Heart left ventricle (tissue), 16 donors: ENCODE data around the gene PHC3. TPM values are rescaled to one million over a fixed set of nuclear protein-coding genes. Genes with fewer than 3 reads are reported as not detected.

Source experiments
- ATAC-seq, 4 donors: fragments of 200-7000 bp; cut with Tn5 transposase; one replicate each; pipeline ENCODE4 v1.9.1; 2020 to 2022; ENCODE audit warnings: moderate library complexity in 4 of 4, mild to moderate bottlenecking in 3 of 4, moderate number of reproducible peaks in 1 of 4
- DNase-seq, 5 donors: peaks; one replicate each; pipeline ENCODE4 v3.0.0-alpha.2; 2020
- H3K27ac ChIP-seq, 12 donors: fragments of 200-600 bp; sonication (generic) in 4 of 12; one replicate each; pipeline versions ENCODE4 v1.5.0 to v1.8.0; 2016 to 2022; ENCODE audit warnings: mild to moderate bottlenecking in 2 of 12
- H3K27me3 ChIP-seq, 9 donors: fragments of 200-600 bp; sonication (generic) in 2 of 9; one replicate each; pipeline versions ENCODE4 v1.5.1 to v1.8.0; 2016 to 2022; ENCODE audit warnings: mild to moderate bottlenecking in 3 of 9
- H3K36me3 ChIP-seq, 9 donors: fragments of 200-600 bp; sonication (generic) in 2 of 9; one replicate each; pipeline versions ENCODE4 v1.5.0 to v1.8.0; 2018 to 2022; ENCODE audit warnings: mild to moderate bottlenecking in 2 of 9
- H3K4me1 ChIP-seq, 12 donors: fragments of 200-600 bp; sonication (generic) in 4 of 12; one replicate each; pipeline versions ENCODE4 v1.5.0 to v1.8.0; 2016 to 2022; ENCODE audit warnings: mild to moderate bottlenecking in 3 of 12
- H3K4me3 ChIP-seq, 12 donors: fragments of 200-600 bp; sonication (generic) in 4 of 12; one replicate each; pipeline versions ENCODE4 v1.5.0 to v1.8.0; 2017 to 2022; ENCODE audit warnings: mild to moderate bottlenecking in 9 of 12, moderate library complexity in 4 of 12
- H3K9me3 ChIP-seq, 12 donors: fragments of 200-600 bp; sonication (generic) in 4 of 12; one replicate each; pipeline versions ENCODE4 v1.5.0 to v1.8.0; 2016 to 2022; ENCODE audit warnings: mild to moderate bottlenecking in 1 of 12
- POLR2A ChIP-seq, 2 donors: fragments of 450-650 bp; IDR thresholded peaks; one replicate each; pipeline ENCODE4 v1.6.1; 2017; ENCODE audit warnings: antibody characterized with exemption in 2 of 2, mild to moderate bottlenecking in 2 of 2, moderate library complexity in 2 of 2
- WGBS, 4 donors: extraction: QIAGEN DNeasy Blood & Tissue Kit in 2 of 4; methylation state at CpG; one replicate each; pipeline versions ENCODE4 v1.1.5 to v1.1.7; 2013 to 2018; 5-methylcytosine and 5-hydroxymethylcytosine counted together
- intact Hi-C, 10 donors: fragments of 100-400 bp; cut with DNase I; formaldehyde crosslinking; loops; one replicate each; pipeline versions ENCODE4 v1.11.1 to v1.14.2; 2022
- polyA plus RNA-seq, 2 donors: library from polyadenylated mRNA; stranded (reverse); fragments of 200-250 nt; gene quantifications; one replicate each; pipeline ENCODE4 v1.2.3, GENCODE V29; 2013
- total RNA-seq, 9 donors: library from RNA; depleted of rRNA in 2 of 9; stranded (reverse); fragments of >200 nt in 2 of 9; fragmentation: NEBNext Ultra II Directional in 3 of 9; extraction: Animal tissue kit (Norgen Biotek cat#: 25700) in 3 of 9; gene quantifications; one replicate each; pipeline versions ENCODE4 v1.1.0 to v1.2.4, GENCODE V29; 2016 to 2023
- TF ChIP-seq, protein P1 (sequence below), 12 donors: fragments of 200-600 bp; sonication (generic) in 4 of 12; IDR thresholded peaks; one replicate each; pipeline versions ENCODE4 v1.5.0 to v1.8.0; 2018 to 2022; ENCODE audit warnings: antibody characterized with exemption in 12 of 12, mild to moderate bottlenecking in 5 of 12
- donor health status: ischemic (EF 13 %, LVEDD 7.1; RV severe dilation, severe dysfunction).
- donor health status: healthy with polysubstance abuse.
- donor health status: DM: no; HTN: yes; CAD: no.
- donor health status: DM: no; HTN: no; CAD: no.
- donor health status: ischemic (EF 25% LVEDD 6.9; RV normal size, moderate dysfunction).
- donor health status: ischemic (EF 25% LVEDD 5.7; RV mildly dilated, moderate dysfunction).
- donor health status: healthy.
- donor health status: DM: yes; HTN: yes; CAD: no.
- donor health status: ischemic (EF 35%, LVEDD 5.7; RV mildly dilated, moderate dysfunction).
- donor health status: nonischemic (EF 11% LVEDD 7.7; RV severe dilation, severe dysfunction).
- donor health status: DM: yes; HTN: yes; CAD: no.
- donor health status: PGD.
- donor health status: ischemic (EF 29% LVEDD 5.4; RV normal size, mild dysfunction).
- donor health status: nonischemic (EF 23%, LVEDD 6.1; RV moderate dilation, normal function).

PHC3 gene
- total and polyA plus RNA-seq, 11 donors: 5.7 to 83.8 (median 42.4) TPM

DNA sequence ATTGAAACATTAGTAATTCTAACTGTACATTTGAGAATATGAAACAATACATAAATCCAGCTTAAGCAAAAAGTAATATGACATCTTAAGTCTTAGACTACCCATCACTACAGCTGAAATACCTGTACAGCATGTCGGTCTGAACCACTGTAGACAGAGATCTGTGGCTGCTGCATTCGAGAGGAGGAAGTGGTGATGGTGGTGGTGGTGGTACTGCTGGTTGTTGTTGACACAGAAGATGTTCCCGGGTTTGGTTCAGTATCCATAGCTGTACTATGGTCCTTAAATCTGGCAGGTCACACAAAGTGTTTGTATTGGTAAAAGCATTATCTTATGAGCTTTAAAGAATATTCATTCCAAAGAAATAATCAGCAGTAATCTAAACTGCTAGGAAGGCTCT, 2.9 kb downstream of the PHC3 start:
- peaks cover 0 to 53% (median 47%) of the 10 kb centered on the region in 9 donors for H3K36me3 ChIP-seq
- peaks cover 0 to 40% (median 21%) of the 10 kb centered on the region in 12 donors for H3K4me1 ChIP-seq
- intact Hi-C loops: loop anchor here in 1 of 10 donors (10.0 kb wide), 1 partner anchor 184 kb away; no protein-coding TSS in a partner anchor
- DNase-seq: no peak
- no peak overlapping the region for H3K27ac ChIP-seq
- peak overlapping the region in 2 of 12 donors; percentile 94 to 95 for H3K4me3 ChIP-seq
- ATAC-seq: no peak
- TF ChIP-seq, protein P1, sequence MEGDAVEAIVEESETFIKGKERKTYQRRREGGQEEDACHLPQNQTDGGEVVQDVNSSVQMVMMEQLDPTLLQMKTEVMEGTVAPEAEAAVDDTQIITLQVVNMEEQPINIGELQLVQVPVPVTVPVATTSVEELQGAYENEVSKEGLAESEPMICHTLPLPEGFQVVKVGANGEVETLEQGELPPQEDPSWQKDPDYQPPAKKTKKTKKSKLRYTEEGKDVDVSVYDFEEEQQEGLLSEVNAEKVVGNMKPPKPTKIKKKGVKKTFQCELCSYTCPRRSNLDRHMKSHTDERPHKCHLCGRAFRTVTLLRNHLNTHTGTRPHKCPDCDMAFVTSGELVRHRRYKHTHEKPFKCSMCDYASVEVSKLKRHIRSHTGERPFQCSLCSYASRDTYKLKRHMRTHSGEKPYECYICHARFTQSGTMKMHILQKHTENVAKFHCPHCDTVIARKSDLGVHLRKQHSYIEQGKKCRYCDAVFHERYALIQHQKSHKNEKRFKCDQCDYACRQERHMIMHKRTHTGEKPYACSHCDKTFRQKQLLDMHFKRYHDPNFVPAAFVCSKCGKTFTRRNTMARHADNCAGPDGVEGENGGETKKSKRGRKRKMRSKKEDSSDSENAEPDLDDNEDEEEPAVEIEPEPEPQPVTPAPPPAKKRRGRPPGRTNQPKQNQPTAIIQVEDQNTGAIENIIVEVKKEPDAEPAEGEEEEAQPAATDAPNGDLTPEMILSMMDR (IDR thresholded peaks at IDR 0.05): no peak
- no peak for TF ChIP-seq POLR2A (IDR thresholded peaks at IDR 0.05)
- 58 to 87% (median 81%) methylated on average over 3 of the region's 3 CpGs for WGBS, 4 donors
- no peaks in the 10 kb centered on the region for H3K27me3 ChIP-seq
- no peaks in the 10 kb centered on the region for H3K9me3 ChIP-seq

DNA sequence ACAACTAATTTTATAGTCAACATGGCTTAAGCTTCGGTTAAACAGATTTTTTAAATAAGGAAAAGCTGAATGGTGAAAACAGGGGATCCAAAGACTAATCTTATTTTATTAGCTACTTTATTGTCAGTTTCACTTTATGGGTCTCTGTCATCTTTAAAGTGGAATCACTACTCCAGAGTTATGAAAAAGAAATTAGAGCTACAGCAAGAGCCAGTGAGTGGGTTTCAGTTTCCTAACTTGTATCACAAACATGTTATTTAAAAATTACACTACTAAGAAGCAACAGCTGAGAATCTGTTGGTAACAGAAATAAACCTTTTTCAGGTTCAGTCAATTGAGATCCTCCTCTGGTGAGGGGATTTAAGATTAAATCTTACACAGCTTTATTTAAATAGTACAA, 10.0 kb downstream of the PHC3 start:
- no peak for DNase-seq
- no peaks in the 10 kb centered on the region for H3K9me3 ChIP-seq
- no peaks in the 10 kb centered on the region for H3K27me3 ChIP-seq
- TF ChIP-seq, protein P1 (IDR thresholded peaks at IDR 0.05): no peak
- TF ChIP-seq POLR2A (IDR thresholded peaks at IDR 0.05): no peak
- WGBS, 4 donors: 84 to 94% (median 86%) methylated on average over 1 of the region's 1 CpG
- H3K36me3 ChIP-seq: peaks cover 0 to 100% (median 99%) of the 10 kb centered on the region in 9 donors
- intact Hi-C loops: loop anchor here in 1 of 10 donors (10.0 kb wide), 1 partner anchor 177 kb away; no protein-coding TSS in a partner anchor
- peaks cover 0 to 48% (median 8%) of the 10 kb centered on the region in 12 donors for H3K4me1 ChIP-seq
- H3K4me3 ChIP-seq: no peak overlapping the region
- ATAC-seq: no peak
- H3K27ac ChIP-seq: no peak overlapping the region

DNA sequence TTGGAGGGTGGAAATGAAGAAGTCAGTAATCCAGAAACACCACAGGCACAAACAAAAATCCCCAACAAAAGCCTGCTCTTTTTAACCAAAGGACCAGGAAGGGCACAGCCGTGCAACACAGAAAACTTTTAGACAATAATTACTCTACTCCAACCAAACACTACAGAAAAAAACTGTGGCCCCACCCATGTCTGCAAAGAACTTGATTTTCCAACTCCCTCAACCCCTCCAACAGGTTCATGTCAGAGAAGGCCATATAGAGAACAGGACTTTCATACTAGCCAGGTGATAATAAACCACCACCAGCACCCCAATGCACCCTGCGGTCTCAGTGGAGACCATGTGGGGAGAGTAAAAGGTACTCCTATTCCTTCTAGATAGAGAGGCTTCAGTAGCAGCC, 16.8 kb downstream of the PHC3 start:
- H3K36me3 ChIP-seq: peaks cover 0 to 88% (median 79%) of the 10 kb centered on the region in 9 donors
- H3K4me3 ChIP-seq: no peak overlapping the region
- no peaks in the 10 kb centered on the region for H3K9me3 ChIP-seq
- ATAC-seq: no peak
- 63 to 80% (median 74%) methylated on average over 2 of the region's 2 CpGs for WGBS, 4 donors
- no peak overlapping the region for H3K27ac ChIP-seq
- no peaks in the 10 kb centered on the region for H3K27me3 ChIP-seq
- intact Hi-C loops: no loop called here
- peaks cover 0 to 31% (median 8%) of the 10 kb centered on the region in 12 donors for H3K4me1 ChIP-seq
- no peak for TF ChIP-seq POLR2A (IDR thresholded peaks at IDR 0.05)
- TF ChIP-seq, protein P1 (IDR thresholded peaks at IDR 0.05): no peak
- no peak for DNase-seq

DNA sequence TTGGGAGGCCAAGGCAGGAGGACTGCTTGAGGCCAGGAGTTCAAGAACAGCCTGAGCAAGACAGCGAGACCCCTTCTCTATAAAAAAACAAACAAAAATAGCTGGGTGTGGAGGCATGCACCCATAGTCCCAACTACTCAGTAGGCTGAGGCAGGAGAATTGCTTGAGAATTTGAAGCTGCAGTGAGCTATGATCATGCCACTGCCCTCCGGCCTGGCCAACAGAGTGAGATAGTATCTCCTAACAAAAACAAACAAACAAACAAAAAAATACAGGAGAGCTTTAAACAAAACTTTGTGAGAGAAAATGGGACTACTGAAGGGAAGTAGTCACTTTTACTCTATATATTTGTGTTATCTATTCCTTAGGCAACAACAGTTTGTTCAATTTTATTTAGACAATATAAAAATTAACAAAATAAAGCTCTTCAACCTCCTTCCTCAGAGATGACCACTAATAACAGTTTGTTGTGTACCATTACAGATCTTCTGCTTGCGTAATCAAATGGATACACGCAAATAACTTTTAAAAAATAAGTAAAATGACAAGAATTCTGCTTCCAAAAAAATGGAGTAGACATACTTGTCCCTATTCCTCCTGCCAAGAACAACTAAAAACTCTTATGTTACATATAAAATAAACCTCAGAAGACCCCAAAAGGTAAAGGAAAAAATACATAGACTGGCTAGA, 17.4 kb downstream of the PHC3 start:
- intact Hi-C loops: no loop called here
- H3K36me3 ChIP-seq: peaks cover 0 to 87% (median 73%) of the 10 kb centered on the region in 9 donors
- peaks cover 0 to 31% (median 8%) of the 10 kb centered on the region in 12 donors for H3K4me1 ChIP-seq
- ATAC-seq: no peak
- H3K4me3 ChIP-seq: no peak overlapping the region
- TF ChIP-seq POLR2A (IDR thresholded peaks at IDR 0.05): no peak
- TF ChIP-seq, protein P1 (IDR thresholded peaks at IDR 0.05): no peak
- no peaks in the 10 kb centered on the region for H3K9me3 ChIP-seq
- H3K27ac ChIP-seq: no peak overlapping the region
- DNase-seq: no peak
- H3K27me3 ChIP-seq: no peaks in the 10 kb centered on the region
- 91 to 95% (median 94%) methylated on average over 4 of the region's 4 CpGs for WGBS, 4 donors
